ENCODE data around the gene C17orf67.

GRCh38 chr17:56771975-56772374 is 61.7 kb downstream of the C17orf67 start:
- TF ChIP-seq POLR2AphosphoS5 (IDR thresholded peaks at IDR 0.05; ENCODE audit: low read depth, low read length) (no peak), POLR2A (IDR thresholded peaks at IDR 0.05; ENCODE audit: low read depth, low read length) (no peak), TAF1 (IDR thresholded peaks at IDR 0.05; ENCODE audit: borderline replicate concordance, low read depth, low read length) (no peak)

All from GM12892 (cell line).